ENCODE results near the gene TPM4.
"Not testable (repeated sequence)": the region's sequence is repeated elsewhere in the genome, so short reads cannot be mapped to it uniquely, and the experiment has no call there.

TPM4 gene

DNA sequence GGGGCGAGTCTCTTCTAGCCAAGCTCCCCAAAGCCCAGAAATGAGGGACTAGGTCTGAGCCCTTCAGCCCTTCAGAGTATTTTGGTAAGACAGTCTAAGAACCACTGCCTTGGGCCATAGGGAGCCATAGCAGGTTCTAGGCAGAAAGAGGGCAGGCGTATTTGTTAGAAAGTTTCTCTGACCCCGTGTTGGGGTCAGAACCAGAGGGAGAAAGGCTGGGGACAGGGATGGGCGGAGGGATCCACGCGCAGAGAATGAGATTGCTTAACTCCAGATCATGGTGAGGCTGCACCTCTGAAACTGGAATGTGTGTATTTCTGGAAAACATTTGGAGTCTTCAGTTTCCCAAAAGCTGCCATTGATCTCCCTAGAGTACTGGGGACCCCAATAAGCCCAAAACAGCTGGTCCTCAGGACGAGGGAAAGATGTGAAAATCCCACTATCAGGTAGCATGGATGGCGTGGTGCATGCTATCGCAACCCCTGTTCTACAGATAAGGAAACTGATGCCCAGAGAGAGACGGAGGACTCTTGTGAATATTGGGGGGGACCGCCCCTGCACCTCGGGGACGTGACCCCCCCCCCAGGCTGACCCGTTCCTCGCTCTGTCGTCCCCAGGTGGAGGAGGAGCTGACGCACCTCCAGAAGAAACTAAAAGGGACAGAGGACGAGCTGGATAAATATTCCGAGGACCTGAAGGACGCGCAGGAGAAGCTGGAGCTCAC is 703 bp upstream of the TPM4 start:
- Histone ChIP-seq H3K4me1 (ENCODE audit: control insufficient read depth, insufficient read depth, low read length) (peaks cover 25% of the 10 kb centered on the region), H3K9me3 (replicated peaks; ENCODE audit: low read length) (no peaks in the 10 kb centered on the region), H3K36me3 (ENCODE audit: insufficient read depth, low read length) (peaks cover 42% of the 10 kb centered on the region)

DNA sequence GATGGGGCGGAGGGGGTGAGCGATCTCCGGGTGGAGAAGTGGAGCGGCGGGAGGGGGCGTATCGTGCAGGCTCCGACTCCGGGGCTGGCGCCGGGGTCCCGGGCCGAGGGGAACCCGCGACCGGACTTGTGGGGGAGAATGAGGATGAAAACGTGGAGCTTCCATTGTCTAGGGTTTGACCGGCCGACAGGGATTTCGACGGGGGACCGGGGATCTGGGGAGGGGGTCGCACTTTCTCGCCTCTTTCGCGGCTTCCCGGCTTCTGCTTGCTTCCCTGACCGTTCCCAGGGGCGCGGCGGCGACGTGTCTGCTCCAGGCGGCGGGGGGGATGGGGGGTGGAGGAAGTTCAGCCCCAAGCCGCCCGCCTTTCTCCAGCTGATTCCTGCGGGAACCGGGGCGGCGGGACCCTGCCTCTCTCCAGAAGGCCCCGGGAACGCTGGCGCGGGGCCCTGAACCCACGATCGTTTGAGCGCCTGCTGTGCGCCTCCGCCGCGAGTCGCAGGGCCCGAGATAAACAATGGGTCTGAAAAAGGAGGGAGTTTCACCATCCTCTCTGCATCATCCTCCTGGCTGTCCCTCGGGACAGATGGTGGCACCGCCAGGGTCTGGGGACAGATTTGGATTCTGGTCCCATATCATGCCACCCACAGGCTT is 790 bp downstream of the TPM4 start:
- H3K27me3 ChIP-seq (ENCODE audit: control insufficient read depth, insufficient read depth, low read length), result no peaks in the 10 kb centered on the region
- H3K4me2 ChIP-seq (ENCODE audit: low read length), result peak overlapping the region; percentile 99
- no peaks in the 10 kb centered on the region for H3K9me3 ChIP-seq (replicated peaks; ENCODE audit: low read length)
- peaks cover 49% of the 10 kb centered on the region for H3K36me3 ChIP-seq (ENCODE audit: insufficient read depth, low read length)
- H3K4me3 ChIP-seq (ENCODE audit: low read length), result peak overlapping the region; percentile 83
- H3K9ac ChIP-seq (ENCODE audit: low read depth, low read length), result peak overlapping the region; percentile 99
- peaks cover 33% of the 10 kb centered on the region for H3K4me1 ChIP-seq (ENCODE audit: control insufficient read depth, insufficient read depth, low read length)

More for the DNA sequence above, 703 bp upstream of the TPM4 start:
- Histone ChIP-seq H3K4me2 (ENCODE audit: low read length) (peak overlapping the region; percentile 94), H3K9ac (ENCODE audit: low read depth, low read length) (peak overlapping the region; percentile 99), H3K4me3 (ENCODE audit: low read length) (peak overlapping the region; percentile 83), H3K27me3 (ENCODE audit: control insufficient read depth, insufficient read depth, low read length) (no peaks in the 10 kb centered on the region)

DNA sequence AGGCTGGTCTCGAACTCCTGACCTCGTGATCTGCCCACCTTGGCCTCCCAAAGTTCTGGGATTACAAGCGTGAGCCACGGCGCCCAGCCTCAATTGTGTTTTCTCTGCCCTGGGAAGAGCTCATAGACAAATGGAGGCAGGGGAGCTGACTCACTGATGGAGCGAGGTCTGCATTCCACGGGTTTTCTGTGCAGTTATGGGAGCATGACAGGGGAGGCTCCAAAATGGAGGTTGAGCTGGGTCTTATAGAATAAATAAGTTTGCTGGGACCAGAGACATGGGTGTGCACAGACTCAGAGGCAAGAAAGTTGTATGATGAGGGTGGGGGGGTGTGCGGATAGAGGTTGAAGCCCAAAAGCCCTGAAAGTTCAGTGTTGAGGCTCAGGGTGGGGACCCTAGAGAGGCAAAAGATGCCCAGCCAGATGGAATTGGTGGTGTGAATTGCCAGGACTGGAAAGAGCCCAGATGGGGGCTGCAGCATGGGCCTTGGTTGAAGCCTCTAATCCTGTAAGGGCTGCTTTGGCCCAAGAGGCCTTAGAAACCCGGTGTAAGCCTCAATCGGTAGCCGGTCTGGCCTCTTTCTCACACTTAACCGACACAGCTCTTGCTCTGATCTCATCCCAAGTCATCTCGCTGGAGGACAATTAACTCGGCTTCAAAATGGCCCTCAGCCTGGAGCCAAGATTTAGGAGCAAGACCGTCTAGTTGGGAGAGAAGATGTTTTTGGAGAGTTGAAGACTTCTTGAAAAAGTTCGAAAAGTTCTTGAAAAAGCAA is 1.9 kb downstream of the TPM4 start:
- peaks cover 40% of the 10 kb centered on the region for H3K4me1 ChIP-seq (ENCODE audit: control insufficient read depth, insufficient read depth, low read length)
- peaks cover 57% of the 10 kb centered on the region for H3K36me3 ChIP-seq (ENCODE audit: insufficient read depth, low read length)
- peak overlapping the region; percentile 99 for H3K9ac ChIP-seq (ENCODE audit: low read depth, low read length)
- H3K27me3 ChIP-seq (ENCODE audit: control insufficient read depth, insufficient read depth, low read length), result no peaks in the 10 kb centered on the region
- H3K9me3 ChIP-seq (replicated peaks; ENCODE audit: low read length), result no peaks in the 10 kb centered on the region
- peak overlapping the region; percentile 83 for H3K4me3 ChIP-seq (ENCODE audit: low read length)
- H3K4me2 ChIP-seq (ENCODE audit: low read length), result peak overlapping the region; percentile 99

DNA sequence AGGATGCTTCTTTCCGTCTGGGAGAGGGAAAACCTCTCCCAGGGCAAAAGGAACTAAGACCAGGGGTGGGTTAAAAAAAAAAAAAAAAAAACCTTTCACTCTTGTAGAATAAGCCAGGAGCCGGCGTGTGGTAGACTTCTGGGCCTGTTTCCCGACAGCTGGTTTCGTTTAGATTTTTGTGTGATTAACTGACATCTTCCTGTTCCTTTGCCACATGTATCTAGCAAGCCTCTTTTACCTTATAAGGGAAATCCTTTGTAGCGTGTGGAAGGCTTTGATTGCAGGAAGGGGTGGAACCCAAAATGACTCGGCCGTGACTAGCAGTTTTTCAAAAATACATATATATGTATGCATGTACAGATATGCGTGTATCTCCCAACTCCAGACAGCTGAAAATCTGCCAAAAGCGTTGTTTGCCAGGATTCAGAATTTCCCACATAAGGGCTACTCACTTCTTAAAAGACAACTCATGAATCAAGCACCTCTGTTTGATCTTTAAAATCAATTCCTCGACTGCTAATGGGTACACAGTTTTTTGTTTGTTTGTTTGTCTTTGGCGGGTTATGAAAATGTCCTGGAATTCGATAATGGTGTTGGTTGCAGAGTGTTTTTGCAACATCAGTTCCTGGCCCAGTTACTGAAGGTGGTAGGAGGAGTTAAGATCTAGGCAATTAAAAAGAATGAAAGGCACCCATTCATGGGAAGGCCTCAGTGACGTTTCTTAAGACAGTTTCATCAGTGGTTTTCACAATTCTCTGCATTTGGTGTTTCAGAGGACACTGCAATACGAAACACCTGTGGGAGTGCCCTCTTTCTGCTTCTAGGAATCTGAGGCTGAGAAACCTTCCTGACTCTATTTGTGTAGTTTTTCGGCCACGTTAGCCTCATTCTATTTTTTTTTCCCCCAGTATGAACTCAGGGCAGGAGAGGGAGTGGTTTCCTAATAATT is 2.7 kb downstream of the TPM4 start:
- Histone ChIP-seq H3K4me1 (ENCODE audit: control insufficient read depth, insufficient read depth, low read length) (peaks cover 41% of the 10 kb centered on the region), H3K27me3 (ENCODE audit: control insufficient read depth, insufficient read depth, low read length) (no peaks in the 10 kb centered on the region), H3K4me2 (ENCODE audit: low read length) (peak overlapping the region; percentile 99), H3K9ac (ENCODE audit: low read depth, low read length) (peak overlapping the region; percentile 99), H3K36me3 (ENCODE audit: insufficient read depth, low read length) (peaks cover 59% of the 10 kb centered on the region), H3K9me3 (replicated peaks; ENCODE audit: low read length) (no peaks in the 10 kb centered on the region), H3K4me3 (ENCODE audit: low read length) (peak overlapping the region; percentile 83)

DNA sequence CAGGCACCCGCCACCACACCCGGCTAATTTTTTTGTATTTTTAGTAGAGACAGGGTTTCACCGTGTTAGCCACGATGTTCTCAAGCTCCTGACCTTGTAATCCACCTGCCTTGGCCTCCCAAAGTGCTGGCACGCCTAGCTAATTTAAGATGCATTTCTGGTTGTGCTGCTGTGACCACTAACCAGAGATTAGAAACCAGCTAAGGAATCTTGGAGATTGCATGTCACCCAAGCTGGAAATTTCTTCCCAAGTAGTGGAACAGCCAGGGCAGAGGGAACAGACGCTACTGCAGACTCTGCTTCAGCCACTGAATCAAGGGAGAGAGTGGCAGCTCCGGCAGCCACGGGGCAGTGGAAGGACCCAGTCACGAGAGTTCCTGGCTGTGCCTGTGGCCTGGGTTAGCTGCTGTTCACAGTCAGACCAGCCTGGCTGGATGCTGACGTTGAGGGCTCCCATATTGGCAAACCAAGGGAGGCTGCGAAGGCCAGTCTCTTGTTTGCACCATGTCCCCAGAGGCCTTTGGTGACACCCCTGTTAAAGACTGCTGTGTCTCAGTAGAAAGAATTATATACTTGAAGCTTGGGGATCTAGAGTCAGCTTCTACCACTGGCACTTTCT is 7.9 kb downstream of the TPM4 start:
- Histone ChIP-seq H3K4me3 (ENCODE audit: low read length) (no peak overlapping the region), H3K4me2 (ENCODE audit: low read length) (no peak overlapping the region), H3K27me3 (ENCODE audit: control insufficient read depth, insufficient read depth, low read length) (no peaks in the 10 kb centered on the region), H3K9me3 (replicated peaks; ENCODE audit: low read length) (no peaks in the 10 kb centered on the region), H3K36me3 (ENCODE audit: insufficient read depth, low read length) (peaks cover 90% of the 10 kb centered on the region), H3K4me1 (ENCODE audit: control insufficient read depth, insufficient read depth, low read length) (peaks cover 48% of the 10 kb centered on the region), H3K9ac (ENCODE audit: low read depth, low read length) (peak overlapping the region; percentile 14)

DNA sequence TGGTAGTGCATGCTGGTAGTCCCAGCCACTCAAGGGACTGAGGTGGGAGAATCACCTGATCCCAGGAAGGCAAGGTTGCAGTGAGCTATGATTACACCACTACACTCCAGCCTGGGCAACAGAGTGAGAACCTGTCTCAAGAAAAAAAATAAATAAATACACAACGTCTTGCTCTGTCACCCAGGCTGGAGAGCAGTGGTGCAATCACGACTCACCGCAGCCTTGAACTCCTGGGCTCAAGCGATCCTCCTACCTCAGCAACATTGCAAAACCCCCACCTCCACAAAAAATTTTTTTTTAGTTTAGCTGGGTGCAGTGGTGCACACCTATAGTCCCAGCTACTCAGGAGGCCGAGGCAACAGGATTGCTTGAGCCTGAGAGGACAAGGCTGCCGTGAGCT is 8.8 kb downstream of the TPM4 start:
- H3K4me3 ChIP-seq (ENCODE audit: low read length), result no peak overlapping the region
- no peak overlapping the region for H3K9ac ChIP-seq (ENCODE audit: low read depth, low read length)
- no peaks in the 10 kb centered on the region for H3K27me3 ChIP-seq (ENCODE audit: control insufficient read depth, insufficient read depth, low read length)
- peaks cover 40% of the 10 kb centered on the region for H3K4me1 ChIP-seq (ENCODE audit: control insufficient read depth, insufficient read depth, low read length)
- peaks cover 96% of the 10 kb centered on the region for H3K36me3 ChIP-seq (ENCODE audit: insufficient read depth, low read length)
- H3K4me2 ChIP-seq (ENCODE audit: low read length), result no peak overlapping the region
- H3K9me3 ChIP-seq (replicated peaks; ENCODE audit: low read length), result no peaks in the 10 kb centered on the region

DNA sequence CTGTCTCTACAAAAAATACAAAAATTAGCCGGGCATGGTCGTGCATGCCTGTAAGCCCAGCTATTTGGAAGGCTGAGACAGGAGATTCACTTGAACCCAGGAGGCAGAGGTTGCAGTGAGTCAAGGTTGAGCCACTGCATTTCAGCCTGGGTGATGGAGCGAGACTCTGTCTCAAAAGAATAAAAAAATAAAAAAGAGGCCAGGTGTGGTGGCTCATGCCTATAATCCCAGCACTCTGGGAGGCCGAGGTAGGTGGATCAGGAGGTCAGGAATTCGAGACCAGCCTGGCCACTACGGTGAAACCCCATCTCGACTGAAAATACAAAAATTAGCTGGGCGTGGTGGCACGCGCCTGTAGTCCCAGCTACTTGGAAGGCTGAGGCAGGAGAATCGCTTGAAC is 11.1 kb downstream of the TPM4 start:
- peaks cover 96% of the 10 kb centered on the region for H3K36me3 ChIP-seq (ENCODE audit: insufficient read depth, low read length)
- H3K9me3 ChIP-seq (replicated peaks; ENCODE audit: low read length); H3K9ac ChIP-seq (ENCODE audit: low read depth, low read length); H3K4me3 ChIP-seq (ENCODE audit: low read length); H3K27me3 ChIP-seq (ENCODE audit: control insufficient read depth, insufficient read depth, low read length); H3K4me2 ChIP-seq (ENCODE audit: low read length): not testable (repeated sequence)
- peaks cover 23% of the 10 kb centered on the region for H3K4me1 ChIP-seq (ENCODE audit: control insufficient read depth, insufficient read depth, low read length)

DNA sequence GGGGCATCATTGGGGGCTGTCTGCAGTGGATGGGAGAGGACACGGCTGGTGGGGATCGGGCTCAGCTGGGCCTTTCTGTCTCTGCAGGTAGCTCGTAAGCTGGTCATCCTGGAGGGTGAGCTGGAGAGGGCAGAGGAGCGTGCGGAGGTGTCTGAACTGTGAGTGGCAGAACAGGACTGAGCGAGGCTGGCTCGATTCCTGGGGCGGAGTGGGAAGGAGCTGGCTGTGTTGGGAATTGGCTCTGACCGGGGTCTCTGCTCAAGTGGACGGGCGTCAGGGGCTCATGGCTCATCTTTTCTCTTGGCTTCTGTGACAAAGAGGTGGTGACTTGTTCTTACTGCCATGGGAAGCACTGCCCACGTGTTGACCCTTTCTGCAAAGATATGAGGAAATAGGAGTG is 11.6 kb downstream of the TPM4 start:
- peaks cover 96% of the 10 kb centered on the region for H3K36me3 ChIP-seq (ENCODE audit: insufficient read depth, low read length)

DNA sequence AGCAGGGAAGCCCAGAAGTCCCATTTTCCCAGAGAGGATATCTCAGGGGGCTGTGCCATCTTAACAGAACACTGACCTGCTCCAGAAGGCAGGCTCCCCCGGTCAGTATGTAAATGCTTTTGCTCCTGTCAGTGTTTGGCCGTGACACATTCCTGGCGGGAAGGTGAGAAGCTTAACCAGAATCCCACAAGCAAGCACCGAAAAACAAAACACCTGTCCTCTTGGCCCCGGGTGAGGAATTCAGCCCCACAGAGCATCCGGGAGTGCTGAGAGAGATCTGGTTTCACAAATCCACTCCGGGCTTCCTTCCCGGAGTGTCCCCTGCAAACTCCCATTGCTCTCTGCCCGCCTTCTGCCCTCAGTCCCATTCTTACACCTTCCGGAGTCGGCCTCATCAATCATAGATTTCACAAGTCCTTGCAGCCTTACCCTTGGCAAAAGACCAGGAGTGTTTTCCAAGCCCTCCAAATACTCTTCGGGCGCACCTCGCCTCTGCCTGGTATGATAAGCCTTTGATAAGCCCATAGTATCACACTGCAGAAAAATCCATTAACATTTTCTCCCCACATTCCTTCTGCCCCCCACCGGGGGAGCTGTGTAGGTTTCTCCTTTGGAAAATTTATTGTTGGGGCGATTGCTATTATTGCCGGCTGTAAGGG is 12.2 kb downstream of the TPM4 start:
- Histone ChIP-seq H3K9ac (ENCODE audit: low read depth, low read length) (no peak overlapping the region), H3K27me3 (ENCODE audit: control insufficient read depth, insufficient read depth, low read length) (no peaks in the 10 kb centered on the region), H3K4me1 (ENCODE audit: control insufficient read depth, insufficient read depth, low read length) (peaks cover 16% of the 10 kb centered on the region), H3K4me2 (ENCODE audit: low read length) (no peak overlapping the region), H3K4me3 (ENCODE audit: low read length) (no peak overlapping the region), H3K36me3 (ENCODE audit: insufficient read depth, low read length) (peaks cover 96% of the 10 kb centered on the region), H3K9me3 (replicated peaks; ENCODE audit: low read length) (no peaks in the 10 kb centered on the region)

More for the DNA sequence above, 11.6 kb downstream of the TPM4 start:
- Histone ChIP-seq H3K9ac (ENCODE audit: low read depth, low read length) (no peak overlapping the region), H3K4me3 (ENCODE audit: low read length) (no peak overlapping the region), H3K9me3 (replicated peaks; ENCODE audit: low read length) (no peaks in the 10 kb centered on the region), H3K4me2 (ENCODE audit: low read length) (no peak overlapping the region), H3K27me3 (ENCODE audit: control insufficient read depth, insufficient read depth, low read length) (no peaks in the 10 kb centered on the region), H3K4me1 (ENCODE audit: control insufficient read depth, insufficient read depth, low read length) (peaks cover 18% of the 10 kb centered on the region)

All from skeletal muscle satellite cell (primary cell).